DND-41 (cell line): ENCODE data around the gene COL4A6.
"Not testable (repeated sequence)": the region's sequence is repeated elsewhere in the genome, so short reads cannot be mapped to it uniquely, and the experiment has no call there.

Experiments used
- ATAC-seq: fragments of 200-7000 bp; cut with Tn5 transposase; 3 replicates; pipeline ENCODE4 v1.9.1; 2021; ENCODE audit warnings: low read depth; ENCODE audit not compliant: insufficient read depth
- DNase-seq: peaks from one replicate; pipeline ENCODE4 v3.0.0-alpha.2; 2020
- H2AFZ ChIP-seq: 2 replicates; pipeline ENCODE4 v1.6.0; 2012; ENCODE audit warnings: low read depth, low read length
- H3K27ac ChIP-seq: 2 replicates; pipeline ENCODE4 v1.5.1; 2012; ENCODE audit warnings: low read length, inconsistent platforms
- H3K27me3 ChIP-seq: fragments of 200-600 bp; sonication (generic); 2 replicates; pipeline ENCODE4 v1.6.0; 2012; ENCODE audit warnings: low read length, mild to moderate bottlenecking, inconsistent platforms; ENCODE audit not compliant: insufficient read depth, poor library complexity
- H3K36me3 ChIP-seq: 2 replicates; pipeline ENCODE4 v1.5.1; 2012; ENCODE audit warnings: low read length, inconsistent platforms; ENCODE audit not compliant: insufficient read depth
- H3K4me1 ChIP-seq: 2 replicates; pipeline ENCODE4 v1.5.1; 2012; ENCODE audit warnings: mild to moderate bottlenecking, low read length; ENCODE audit not compliant: insufficient read depth
- H3K4me2 ChIP-seq: 2 replicates; pipeline ENCODE4 v1.6.0; 2012; ENCODE audit warnings: mild to moderate bottlenecking, moderate library complexity, low read length, inconsistent platforms; ENCODE audit not compliant: insufficient read depth
- H3K4me3 ChIP-seq, 2 experiments: fragments of 200-600 bp in 1 of 2; shearing (Covaris generic) in 1 of 2; 2 replicates each; pipeline ENCODE4 v1.5.1; 2012 to 2016; ENCODE audit warnings: inconsistent platforms in 2 of 2, low read length in 2 of 2, mild to moderate bottlenecking in 2 of 2, low read depth in 1 of 2, moderate library complexity in 1 of 2
- H3K79me2 ChIP-seq: 2 replicates; pipeline ENCODE4 v1.6.0; 2012; ENCODE audit warnings: low read length, inconsistent platforms; ENCODE audit not compliant: insufficient read depth
- H3K9ac ChIP-seq: 2 replicates; pipeline ENCODE4 v1.6.0; 2012; ENCODE audit warnings: low read depth, mild to moderate bottlenecking, inconsistent platforms, low read length, moderate library complexity
- H3K9me3 ChIP-seq: 2 replicates; pipeline ENCODE4 v1.5.1; 2012; ENCODE audit warnings: low read length, moderate library complexity, mild to moderate bottlenecking, inconsistent platforms; ENCODE audit not compliant: insufficient read depth, severe bottlenecking
- H4K20me1 ChIP-seq: 2 replicates; pipeline ENCODE4 v1.6.0; 2012; ENCODE audit warnings: low read length; ENCODE audit not compliant: insufficient read depth
- CTCF ChIP-seq: IDR thresholded peaks from 2 replicates; pipeline ENCODE4 v1.5.1; 2012; ENCODE audit warnings: borderline replicate concordance, low read length, moderate library complexity, mild to moderate bottlenecking; ENCODE audit not compliant: poor library complexity, severe bottlenecking; ENCODE audit errors: extremely low read depth
- EZH2 ChIP-seq: IDR thresholded peaks from 3 replicates; pipeline ENCODE4 v1.6.1; 2012; ENCODE audit warnings: borderline replicate concordance, low read depth, mild to moderate bottlenecking, moderate library complexity, low read length, inconsistent platforms; ENCODE audit not compliant: severe bottlenecking

The COL4A6 gene

DNA sequence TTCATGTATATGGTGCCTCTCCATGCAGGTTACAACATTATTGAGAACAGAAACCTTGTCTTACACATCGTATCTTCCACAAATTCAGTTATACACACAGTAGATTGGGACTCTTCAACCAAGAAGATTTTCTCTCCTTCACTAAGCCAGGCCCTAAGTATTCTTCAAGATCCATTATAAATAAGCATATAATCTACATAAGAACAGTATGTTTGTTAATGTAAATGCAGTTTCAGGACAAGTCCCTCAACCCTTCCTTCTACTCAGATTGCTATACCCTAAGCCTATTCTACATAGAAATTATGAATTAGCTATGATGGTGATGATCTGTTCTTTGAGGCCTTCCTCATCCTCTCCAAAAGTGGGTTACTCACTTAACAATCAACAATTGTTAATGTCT, 41.2 kb downstream of the COL4A6 start:
- Histone ChIP-seq H3K4me2 (no peak overlapping the region), H2AFZ (no peak overlapping the region), H3K9me3 (no peaks in the 10 kb centered on the region), H4K20me1 (no peaks in the 10 kb centered on the region), H3K27me3 (no peaks in the 10 kb centered on the region), H3K36me3 (no peaks in the 10 kb centered on the region), H3K9ac (no peak overlapping the region), H3K4me1 (no peaks in the 10 kb centered on the region), H3K4me3 (no peak overlapping the region), H3K27ac (no peak overlapping the region), H3K79me2 (no peaks in the 10 kb centered on the region)
- ATAC-seq: no peak
- no peak for DNase-seq
- TF ChIP-seq EZH2 (no peak), CTCF (no peak)

GRCh38 chrX:108396188-108396891, 41.9 kb downstream of the COL4A6 start:
- H4K20me1 ChIP-seq: no peaks in the 10 kb centered on the region
- no peak for DNase-seq
- H3K27ac ChIP-seq: no peak overlapping the region
- H3K36me3 ChIP-seq: no peaks in the 10 kb centered on the region
- H3K4me2 ChIP-seq: no peak overlapping the region
- H3K9ac ChIP-seq: no peak overlapping the region
- TF ChIP-seq EZH2: no peak
- no peak for TF ChIP-seq CTCF
- no peaks in the 10 kb centered on the region for H3K4me1 ChIP-seq
- no peak for ATAC-seq
- H3K4me3 ChIP-seq: no peak overlapping the region
- no peaks in the 10 kb centered on the region for H3K9me3 ChIP-seq
- no peak overlapping the region for H2AFZ ChIP-seq
- no peaks in the 10 kb centered on the region for H3K27me3 ChIP-seq
- H3K79me2 ChIP-seq: no peaks in the 10 kb centered on the region

- not testable (repeated sequence) for H4K20me1 ChIP-seq, H3K9ac ChIP-seq, H3K27ac ChIP-seq, H3K4me2 ChIP-seq, H3K36me3 ChIP-seq, H3K27me3 ChIP-seq, ATAC-seq, H2AFZ ChIP-seq, H3K4me3 ChIP-seq, H3K4me1 ChIP-seq, H3K9me3 ChIP-seq, DNase-seq, H3K79me2 ChIP-seq
These were observed 47.1 kb downstream of the COL4A6 start for GRCh38 chrX:108390976-108391717.

GRCh38 chrX:108384783-108385182, 53.4 kb downstream of the COL4A6 start:
- no peak overlapping the region for H3K4me2 ChIP-seq
- H4K20me1 ChIP-seq: no peaks in the 10 kb centered on the region
- no peaks in the 10 kb centered on the region for H3K36me3 ChIP-seq
- no peak for DNase-seq
- no peak overlapping the region for H3K9ac ChIP-seq
- ATAC-seq: no peak
- no peaks in the 10 kb centered on the region for H3K79me2 ChIP-seq
- no peaks in the 10 kb centered on the region for H3K27me3 ChIP-seq
- no peak overlapping the region for H3K4me3 ChIP-seq
- no peak overlapping the region for H2AFZ ChIP-seq
- H3K4me1 ChIP-seq: no peaks in the 10 kb centered on the region
- H3K9me3 ChIP-seq: no peaks in the 10 kb centered on the region
- no peak overlapping the region for H3K27ac ChIP-seq
- TF ChIP-seq EZH2: no peak
- TF ChIP-seq CTCF: no peak
